ENCODE measurements around the gene CLMP.

- TF ChIP-seq, protein P1, sequence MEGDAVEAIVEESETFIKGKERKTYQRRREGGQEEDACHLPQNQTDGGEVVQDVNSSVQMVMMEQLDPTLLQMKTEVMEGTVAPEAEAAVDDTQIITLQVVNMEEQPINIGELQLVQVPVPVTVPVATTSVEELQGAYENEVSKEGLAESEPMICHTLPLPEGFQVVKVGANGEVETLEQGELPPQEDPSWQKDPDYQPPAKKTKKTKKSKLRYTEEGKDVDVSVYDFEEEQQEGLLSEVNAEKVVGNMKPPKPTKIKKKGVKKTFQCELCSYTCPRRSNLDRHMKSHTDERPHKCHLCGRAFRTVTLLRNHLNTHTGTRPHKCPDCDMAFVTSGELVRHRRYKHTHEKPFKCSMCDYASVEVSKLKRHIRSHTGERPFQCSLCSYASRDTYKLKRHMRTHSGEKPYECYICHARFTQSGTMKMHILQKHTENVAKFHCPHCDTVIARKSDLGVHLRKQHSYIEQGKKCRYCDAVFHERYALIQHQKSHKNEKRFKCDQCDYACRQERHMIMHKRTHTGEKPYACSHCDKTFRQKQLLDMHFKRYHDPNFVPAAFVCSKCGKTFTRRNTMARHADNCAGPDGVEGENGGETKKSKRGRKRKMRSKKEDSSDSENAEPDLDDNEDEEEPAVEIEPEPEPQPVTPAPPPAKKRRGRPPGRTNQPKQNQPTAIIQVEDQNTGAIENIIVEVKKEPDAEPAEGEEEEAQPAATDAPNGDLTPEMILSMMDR (IDR thresholded peaks at IDR 0.05), result no peak
- no peak for TF ChIP-seq EZH2 (IDR thresholded peaks at IDR 0.05; ENCODE audit: borderline replicate concordance, insufficient read depth, low read depth, low read length, poor library complexity, severe bottlenecking)
Measured at GRCh38 chr11:123180574-123180973, 14.5 kb downstream of the CLMP start.

Measured in B cell (primary cell).